OCI-LY1 (cell line): ENCODE measurements around the gene YBEY.

ENCODE experiments used
- CTCF ChIP-seq: fragments of 200-600 bp; sonication (generic), shearing (Covaris generic); IDR thresholded peaks from 2 replicates; pipeline ENCODE4 v1.5.1; 2017; ENCODE audit warnings: mild to moderate bottlenecking, antibody characterized with exemption, low read length, moderate library complexity, mixed read lengths
- EZH2 ChIP-seq: fragments of 200-600 bp; sonication (generic), shearing (Covaris generic); IDR thresholded peaks from 2 replicates; pipeline ENCODE4 v1.8.0; 2017; ENCODE audit warnings: borderline replicate concordance, mixed run types, mild to moderate bottlenecking, antibody characterized with exemption, low read length, moderate library complexity, mixed read lengths

GRCh38 chr21:46287541-46287940 lies 1.4 kb downstream of the YBEY start:
- TF ChIP-seq CTCF (no peak), EZH2 (no peak)
